GM21381 (cell line): ENCODE results near the gene LACTBL1.
"Not testable (repeated sequence)": the region's sequence is repeated elsewhere in the genome, so short reads cannot be mapped to it uniquely, and the experiment has no call there.

Experiments used
- ATAC-seq: cut with Tn5 transposase; IDR thresholded peaks from one replicate; pipeline ENCODE4 v1.9.1; 2021; ENCODE audit warnings: mild to moderate bottlenecking, moderate library complexity; ENCODE audit not compliant: unreplicated experiment

LACTBL1 gene

GRCh38 chr1:22972760-22973159 is at the start of gene LACTBL1:
Gene LACTBL1 (minus strand): TSS chr1:22972866. CDS start chr1:22972316, 550 bp downstream.
- ATAC-seq: no peak

DNA sequence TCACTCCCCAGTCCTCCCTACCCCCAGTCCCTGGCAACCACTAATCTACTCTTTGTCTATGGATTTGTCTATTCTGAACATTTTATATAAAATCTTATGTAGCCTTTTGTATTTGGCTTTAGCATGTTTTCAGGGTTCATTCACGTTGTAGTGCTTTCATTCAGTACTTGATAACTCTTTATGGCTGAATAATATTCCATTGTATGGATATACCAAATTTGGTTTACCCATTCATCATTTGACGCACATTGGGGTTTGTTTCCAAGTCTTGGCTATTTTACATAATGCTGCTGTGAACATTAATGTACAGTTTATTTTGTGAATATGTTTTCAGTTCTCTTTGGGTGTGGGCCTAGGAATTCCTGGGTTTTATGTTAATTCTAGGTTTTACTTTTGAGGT is 49.2 kb upstream of the LACTBL1 start:
- ATAC-seq: no peak

GRCh38 chr1:23020706-23021405 is 48.2 kb upstream of the LACTBL1 start:
- ATAC-seq: no peak

DNA sequence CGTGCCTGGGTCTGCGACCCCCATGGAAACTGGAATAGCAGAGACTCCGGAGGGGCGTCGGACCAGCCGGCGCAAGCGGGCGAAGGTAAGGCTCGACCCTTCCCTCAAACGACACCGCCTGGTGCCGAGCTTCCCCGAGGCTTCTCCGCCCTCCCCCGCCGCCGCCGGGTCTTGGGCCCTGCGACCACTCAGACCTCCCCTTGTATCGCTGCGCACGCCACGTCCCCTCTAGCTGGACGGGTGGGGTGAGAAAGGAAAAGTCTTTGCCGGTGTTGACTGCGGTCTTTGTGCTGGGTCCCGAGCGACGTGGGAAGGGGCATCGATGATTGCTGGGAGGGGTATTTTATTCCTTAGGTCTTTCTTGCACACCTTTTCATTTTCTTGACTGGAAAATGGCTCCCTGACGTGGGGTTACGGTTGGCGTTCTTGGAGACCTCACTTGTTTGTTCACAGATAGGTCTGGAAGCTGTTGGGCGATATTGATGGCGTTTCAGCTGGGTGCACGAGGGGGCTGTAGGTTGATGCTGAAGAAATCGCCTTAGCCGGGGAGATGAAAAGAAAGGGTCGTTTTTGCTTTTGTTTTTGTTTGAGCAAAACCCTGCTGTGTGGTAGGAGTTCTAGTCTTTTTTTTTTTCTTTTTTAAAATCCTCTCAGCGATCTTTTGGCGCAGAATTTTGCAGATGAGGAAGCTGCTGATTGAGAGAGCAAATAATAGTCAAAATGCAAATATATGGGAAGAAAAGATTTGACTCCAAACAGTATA is 47.4 kb upstream of the LACTBL1 start:
- peak; percentile 6 for ATAC-seq

- ATAC-seq: peak; percentile 94
These were observed 46.6 kb upstream of the LACTBL1 start, which contains the start of gene KDM1A for GRCh38 chr1:23019094-23019862. Gene KDM1A (plus strand): TSS chr1:23019468. CDS start chr1:23019597, 129 bp downstream.

- ATAC-seq: peak; percentile 6
These were observed 46.0 kb upstream of the LACTBL1 start for GRCh38 chr1:23018661-23019093.

GRCh38 chr1:23013657-23014056 is 41.0 kb upstream of the LACTBL1 start:
- no peak for ATAC-seq

DNA sequence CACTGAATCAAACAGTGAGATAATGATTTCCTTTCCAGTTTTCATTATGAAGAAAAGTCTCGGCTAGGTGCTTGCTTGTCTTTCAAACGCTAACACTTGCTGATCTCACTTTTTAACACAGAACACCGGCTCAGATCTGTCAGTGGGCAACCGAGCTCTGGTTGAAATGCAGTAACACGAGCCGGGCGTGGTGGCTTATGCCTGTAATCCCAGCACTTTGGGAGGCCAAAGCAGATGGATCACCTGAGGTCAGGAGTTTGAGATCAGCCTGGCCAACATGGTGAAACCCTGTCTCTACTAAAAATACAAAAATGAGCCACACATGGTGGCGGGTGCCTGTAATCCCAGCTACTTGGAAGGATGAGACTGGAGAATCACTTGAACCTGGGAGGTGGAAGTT is 37.4 kb upstream of the LACTBL1 start:
- ATAC-seq: not testable (repeated sequence)

DNA sequence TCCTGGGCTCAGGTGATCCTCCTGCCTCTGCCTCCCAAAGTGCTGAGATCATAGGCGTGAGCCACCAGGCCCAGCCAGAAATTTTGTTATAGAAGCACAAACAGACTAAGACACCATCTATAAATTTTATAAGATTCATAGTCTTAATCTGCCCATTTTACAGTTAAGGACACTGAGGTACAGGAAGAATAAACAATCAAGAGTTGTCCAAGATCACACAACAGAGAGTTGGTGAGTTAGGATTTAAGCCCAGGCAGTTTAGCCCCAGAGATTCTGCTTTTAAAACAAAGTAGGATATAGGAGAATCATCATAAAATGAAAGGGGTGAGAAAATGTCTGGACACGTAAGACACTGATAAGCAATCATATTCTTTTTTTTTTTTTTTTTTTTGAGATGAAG is 36.2 kb upstream of the LACTBL1 start:
- ATAC-seq: no peak

DNA sequence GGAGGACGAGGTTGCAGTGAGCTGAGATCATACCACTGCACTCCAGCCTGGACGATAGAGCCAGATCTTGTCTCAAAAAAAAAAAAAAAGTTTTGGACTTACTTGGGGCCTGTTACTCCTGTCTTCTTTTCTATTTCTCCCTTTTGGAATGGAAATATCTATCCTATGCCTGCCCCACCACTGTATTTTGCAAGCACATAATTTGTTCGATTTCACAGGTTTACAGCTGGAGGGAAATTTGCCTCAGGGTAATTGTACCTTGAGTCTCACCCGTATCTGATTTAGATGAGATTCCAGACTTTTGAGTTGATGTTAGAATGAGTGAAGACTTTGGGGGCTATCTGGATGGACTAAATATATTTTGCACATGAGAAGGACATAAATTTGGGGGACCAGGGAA is 34.4 kb upstream of the LACTBL1 start:
- no peak for ATAC-seq

DNA sequence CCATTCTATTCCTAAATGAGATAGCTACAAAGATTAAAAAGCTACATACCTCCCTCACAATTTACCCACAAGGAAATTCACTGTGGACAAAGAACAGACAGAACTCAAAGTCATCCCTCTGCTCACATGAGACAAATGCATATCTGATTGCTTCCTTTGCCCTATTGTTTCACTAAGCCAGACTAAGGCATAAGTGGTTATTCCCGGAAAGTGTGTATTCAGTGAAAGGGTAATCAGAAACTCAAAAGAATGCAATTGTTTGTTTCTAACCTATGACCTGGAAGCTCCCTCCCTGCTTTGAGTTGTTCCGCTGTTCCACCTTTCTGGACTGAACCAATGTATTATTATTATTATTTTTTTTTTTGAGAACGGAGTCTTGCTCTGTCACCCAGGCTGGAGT is 32.1 kb upstream of the LACTBL1 start:
- not testable (repeated sequence) for ATAC-seq

DNA sequence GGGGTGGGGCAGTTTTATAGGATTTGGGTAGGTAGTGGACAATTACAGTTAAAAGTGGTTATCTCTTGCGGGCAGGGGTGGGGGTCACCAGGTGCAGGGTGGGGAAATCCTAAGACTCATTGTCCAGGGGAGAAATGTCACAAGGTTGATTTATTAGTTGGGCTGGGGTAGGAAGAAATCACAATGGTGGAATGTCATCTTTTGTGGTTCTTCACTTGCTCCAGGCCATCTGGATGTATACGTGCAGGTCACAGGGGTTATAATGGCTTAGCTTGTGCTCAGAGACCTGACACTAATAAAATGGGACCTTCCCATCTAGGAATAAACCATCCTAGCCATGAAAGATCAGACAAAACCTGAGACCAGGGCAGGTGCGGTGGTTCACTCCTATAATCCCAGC is 31.4 kb upstream of the LACTBL1 start:
- ATAC-seq: no peak

DNA sequence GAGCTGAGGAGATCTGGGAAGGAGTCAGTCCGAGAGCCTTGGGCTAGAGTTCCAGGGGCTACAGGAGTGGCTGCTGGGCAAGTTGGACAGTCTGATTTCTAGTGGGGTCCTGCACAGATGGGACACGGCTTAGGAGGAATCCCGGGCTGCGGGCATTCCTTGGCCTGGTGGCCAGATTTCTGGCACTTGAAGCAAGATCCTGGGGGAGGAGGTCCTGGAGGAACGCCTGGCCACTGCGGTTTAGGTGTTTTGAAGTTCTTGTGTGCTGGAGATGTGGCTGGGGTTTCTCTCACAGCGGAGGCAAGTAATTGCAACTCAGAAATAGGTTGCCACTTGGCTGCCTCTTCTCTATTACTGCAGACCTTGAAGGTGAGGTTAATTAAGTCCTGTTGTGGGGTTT is 29.6 kb upstream of the LACTBL1 start:
- not testable (repeated sequence) for ATAC-seq

DNA sequence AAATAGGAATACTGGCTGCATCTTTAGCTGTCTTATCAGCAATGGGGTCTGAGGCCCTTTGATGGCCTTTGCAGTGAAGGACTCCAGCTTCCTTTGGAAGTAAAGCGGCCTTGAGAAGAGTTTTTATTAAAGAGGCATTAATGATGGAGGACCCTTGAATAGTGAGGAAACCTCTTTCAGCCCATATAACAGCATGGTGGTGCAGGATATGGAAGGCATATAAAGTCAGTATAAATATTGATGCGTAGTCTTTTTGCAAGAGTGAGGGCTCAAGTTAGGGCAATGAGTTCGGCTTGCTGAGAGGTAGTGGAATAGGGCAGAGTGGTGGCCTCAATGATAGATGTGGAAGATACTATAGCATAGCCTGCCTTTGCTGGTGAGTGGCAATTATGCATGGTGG is 27.5 kb upstream of the LACTBL1 start:
- ATAC-seq: not testable (repeated sequence)

DNA sequence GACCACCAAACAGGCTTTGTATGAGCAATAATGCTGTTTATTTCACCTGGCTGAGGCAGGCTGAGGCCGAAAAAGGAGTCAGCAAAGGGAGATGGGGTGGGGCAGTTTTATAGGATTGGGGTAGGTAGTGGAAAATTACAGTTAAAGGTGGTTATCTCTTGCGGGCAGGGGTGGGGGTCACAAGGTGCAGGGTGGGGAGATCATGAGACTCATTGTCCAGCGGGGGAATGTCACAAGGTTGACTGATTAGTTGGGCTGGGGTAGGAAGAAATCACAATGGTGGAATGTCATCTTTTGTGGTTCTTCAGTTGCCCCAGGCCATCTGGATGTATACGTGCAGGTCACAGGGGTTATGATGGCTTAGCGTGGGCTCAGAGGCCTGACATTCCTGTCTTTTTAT is 24.9 kb upstream of the LACTBL1 start:
- ATAC-seq: not testable (repeated sequence)

- ATAC-seq: no peak
These were observed 23.1 kb upstream of the LACTBL1 start for GRCh38 chr1:22995774-22996173.

- not testable (repeated sequence) for ATAC-seq
These were observed 20.6 kb upstream of the LACTBL1 start for GRCh38 chr1:22993220-22993795.

DNA sequence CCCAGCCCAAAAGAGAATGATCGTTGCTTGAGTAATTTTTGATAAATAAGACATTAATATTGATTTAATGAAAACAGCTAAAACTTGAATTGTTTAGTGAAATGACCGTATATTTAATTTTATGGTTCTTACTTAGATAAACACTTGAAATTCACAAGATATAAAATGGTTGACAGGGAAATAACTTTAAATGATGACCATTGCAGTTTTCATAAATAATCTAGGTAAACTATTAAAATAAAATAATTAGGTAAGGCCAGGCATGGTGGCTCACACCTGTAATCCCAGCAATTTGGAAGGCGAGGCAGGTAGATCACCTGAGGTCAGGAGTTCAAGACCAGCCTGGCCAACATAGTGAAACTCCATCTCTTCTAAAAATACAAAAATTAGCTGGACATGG is 19.7 kb upstream of the LACTBL1 start:
- not testable (repeated sequence) for ATAC-seq

- no peak for ATAC-seq
These were observed 11.3 kb upstream of the LACTBL1 start for GRCh38 chr1:22983944-22984343.

DNA sequence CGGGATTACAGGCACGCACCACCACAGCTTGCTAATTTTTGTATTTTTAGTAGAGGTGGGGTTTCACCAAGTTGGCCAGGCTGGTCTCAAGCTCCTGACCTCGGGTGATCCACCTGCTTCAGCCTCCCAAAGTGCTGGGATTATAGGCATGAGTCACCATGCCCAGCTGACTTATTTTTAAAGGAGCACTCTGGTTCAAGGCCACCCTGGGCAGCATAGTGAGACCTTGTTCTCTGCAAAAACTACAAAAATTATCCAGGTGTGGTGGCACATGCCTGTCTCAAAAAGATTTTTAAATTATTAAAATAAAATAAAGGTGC is 7.8 kb upstream of the LACTBL1 start:
- not testable (repeated sequence) for ATAC-seq

DNA sequence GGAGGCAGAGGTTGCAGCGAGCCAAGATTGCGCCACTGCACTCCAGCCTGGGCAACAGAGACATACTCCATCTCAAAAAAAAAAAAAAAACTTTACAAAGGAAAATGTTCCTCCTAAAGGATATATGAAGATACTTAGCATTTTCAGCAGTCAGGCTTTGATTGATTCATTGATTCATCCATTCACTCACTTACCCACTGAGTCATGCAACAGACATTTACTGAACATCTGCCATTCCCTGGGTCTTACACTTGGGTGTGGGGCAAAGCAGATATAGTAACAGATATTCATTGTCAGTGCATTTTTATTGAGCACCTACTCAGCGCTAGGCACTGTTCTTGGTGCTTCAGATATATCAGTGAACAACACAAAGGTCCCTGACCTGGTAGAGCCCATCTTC is 5.6 kb upstream of the LACTBL1 start:
- ATAC-seq: no peak
